Hepatocyte (in vitro differentiated cells): ENCODE measurements around the gene DZIP1. TPM values are rescaled to one million over a fixed set of nuclear protein-coding genes. Genes with fewer than 3 reads are reported as not detected.

Experiments
- DNase-seq: peaks from one replicate; pipeline ENCODE4 v3.0.0-alpha.2; 2016; ENCODE audit warnings: low spot score
- H2AFZ ChIP-seq: fragments of 200-600 bp; sonication (generic); 2 replicates; pipeline ENCODE4 v1.6.0; 2016; ENCODE audit warnings: antibody characterized with exemption, mild to moderate bottlenecking
- H3K27ac ChIP-seq: fragments of 200-600 bp; sonication (generic); 2 replicates; pipeline ENCODE4 v1.5.1; 2016; ENCODE audit warnings: mild to moderate bottlenecking
- H3K27me3 ChIP-seq: fragments of 200-600 bp; sonication (generic); 2 replicates; pipeline ENCODE4 v1.6.1; 2016
- H3K36me3 ChIP-seq: fragments of 200-600 bp; sonication (generic); replicated peaks from 2 replicates; pipeline ENCODE4 v1.5.1; 2016; ENCODE audit warnings: low read depth; ENCODE audit not compliant: insufficient read depth
- H3K4me1 ChIP-seq: fragments of 200-600 bp; sonication (generic); 2 replicates; pipeline ENCODE4 v1.5.1; 2016; ENCODE audit warnings: mild to moderate bottlenecking, moderate library complexity; ENCODE audit not compliant: insufficient read depth
- H3K4me2 ChIP-seq: fragments of 200-600 bp; sonication (generic); 2 replicates; pipeline ENCODE4 v1.6.0; 2016
- H3K4me3 ChIP-seq: fragments of 200-600 bp; sonication (generic); 2 replicates; pipeline ENCODE4 v1.5.1; 2016; ENCODE audit warnings: mild to moderate bottlenecking
- H3K79me2 ChIP-seq: fragments of 200-600 bp; sonication (generic); 2 replicates; pipeline ENCODE4 v1.6.0; 2017; ENCODE audit warnings: mild to moderate bottlenecking
- H3K9me2 ChIP-seq: fragments of 200-600 bp; sonication (generic); replicated peaks from 2 replicates; pipeline ENCODE4 v1.6.0; 2017; ENCODE audit warnings: mild to moderate bottlenecking; ENCODE audit not compliant: insufficient read depth
- H3K9me3 ChIP-seq: fragments of 200-600 bp; sonication (generic); 2 replicates; pipeline ENCODE4 v1.5.1; 2016; ENCODE audit warnings: low read depth, mild to moderate bottlenecking
- H4K20me1 ChIP-seq: fragments of 200-600 bp; sonication (generic); 2 replicates; pipeline ENCODE4 v1.6.0; 2016; ENCODE audit warnings: mild to moderate bottlenecking; ENCODE audit not compliant: insufficient read depth, poor library complexity, severe bottlenecking
- CTCF ChIP-seq: fragments of 200-600 bp; sonication (generic); IDR thresholded peaks from 2 replicates; pipeline ENCODE4 v1.5.1; 2016; ENCODE audit warnings: antibody characterized with exemption, mild to moderate bottlenecking; ENCODE audit not compliant: poor library complexity
- EZH2 ChIP-seq: fragments of 200-600 bp; sonication (generic); IDR thresholded peaks from 2 replicates; pipeline ENCODE4 v1.6.1; 2016; ENCODE audit warnings: antibody characterized with exemption, mild to moderate bottlenecking, borderline replicate concordance
- EZH2phosphoT487 ChIP-seq: fragments of 200-600 bp; sonication (generic); IDR thresholded peaks from one replicate; pipeline ENCODE4 v1.6.1; 2018; ENCODE audit warnings: antibody characterized with exemption, mild to moderate bottlenecking, low read depth, moderate library complexity; ENCODE audit not compliant: unreplicated experiment, severe bottlenecking
- WGBS: methylation state at CpG from one replicate; pipeline ENCODE4 v1.1.6; 2016; ENCODE audit warnings: low lambda C conversion rate; ENCODE audit errors: missing lambda C conversion rate; 5-methylcytosine and 5-hydroxymethylcytosine counted together
- polyA plus RNA-seq: library from polyadenylated mRNA; unstranded; fragments of >200 nt; fragmentation: Nextera tagmentation; extraction: Ambion mirVana; gene quantifications from 2 replicates; pipeline ENCODE4 v1.2.1, GENCODE V29; 2016
- total RNA-seq: library from RNA; depleted of rRNA; stranded (reverse); fragments of >200 nt; gene quantifications from 2 replicates; pipeline ENCODE4 v1.2.3, GENCODE V29; 2014

Gene DZIP1
- total and polyA plus RNA-seq, 2 experiments from 2014 or later = 7.2 to 23.2 TPM

- no peaks in the 10 kb centered on the region for H3K36me3 ChIP-seq
- H4K20me1 ChIP-seq = no peaks in the 10 kb centered on the region
- H3K27ac ChIP-seq = no peak within 1 kb of the TSS
- no peaks in the 10 kb centered on the region for H3K79me2 ChIP-seq
- H3K4me3 ChIP-seq = no peak within 1 kb of the TSS
- peak; percentile 48 for TF ChIP-seq EZH2phosphoT487
- TF ChIP-seq CTCF = peak; percentile 40
- no peak for TF ChIP-seq EZH2
- peaks cover 6% of the 10 kb centered on the region for H3K4me1 ChIP-seq
- peak within 1 kb of the TSS; percentile 77 for H3K4me2 ChIP-seq
- H3K27me3 ChIP-seq = peaks cover 59% of the 10 kb centered on the region
- no peaks in the 10 kb centered on the region for H3K9me2 ChIP-seq
- no peak for DNase-seq
- WGBS = 3% methylated on average over 30 of the region's 70 CpGs
- peak within 1 kb of the TSS; percentile 35 for H2AFZ ChIP-seq
- H3K9me3 ChIP-seq = no peaks in the 10 kb centered on the region
Observed at GRCh38 chr13:95552539-95553441, 91.7 kb downstream of the DZIP1 start, which contains the start of gene CLDN10. Gene CLDN10, plus strand, starts transcription at chr13:95552720. Its CDS starts 34 bp downstream, at chr13:95552754.

GRCh38 chr13:95552208-95552538, 92.3 kb downstream of the DZIP1 start:
- Histone ChIP-seq H3K27ac (no peak overlapping the region), H3K4me3 (no peak overlapping the region)

GRCh38 chr13:95547531-95548167, 96.9 kb downstream of the DZIP1 start:
- no peak overlapping the region for H2AFZ ChIP-seq
- no peak overlapping the region for H3K27ac ChIP-seq
- no peak overlapping the region for H3K4me3 ChIP-seq
- H4K20me1 ChIP-seq = no peaks in the 10 kb centered on the region
- H3K9me2 ChIP-seq = no peaks in the 10 kb centered on the region
- TF ChIP-seq CTCF = no peak
- TF ChIP-seq EZH2phosphoT487 = no peak
- TF ChIP-seq EZH2 = no peak
- DNase-seq = no peak
- no peaks in the 10 kb centered on the region for H3K79me2 ChIP-seq
- 45% methylated on average over 6 of the region's 6 CpGs for WGBS
- peaks cover 59% of the 10 kb centered on the region for H3K27me3 ChIP-seq
- H3K9me3 ChIP-seq = no peaks in the 10 kb centered on the region
- no peak overlapping the region for H3K4me2 ChIP-seq
- no peaks in the 10 kb centered on the region for H3K4me1 ChIP-seq
- no peaks in the 10 kb centered on the region for H3K36me3 ChIP-seq

More at GRCh38 chr13:95552208-95552538, 92.3 kb downstream of the DZIP1 start:
- Histone ChIP-seq H3K27me3 (peaks cover 65% of the 10 kb centered on the region), H3K9me3 (no peaks in the 10 kb centered on the region), H3K36me3 (no peaks in the 10 kb centered on the region), H2AFZ (peak overlapping the region; percentile 35), H3K4me1 (peaks cover 6% of the 10 kb centered on the region), H3K79me2 (no peaks in the 10 kb centered on the region), H4K20me1 (no peaks in the 10 kb centered on the region), H3K9me2 (no peaks in the 10 kb centered on the region), H3K4me2 (peak overlapping the region; percentile 77)
- WGBS = 31% methylated on average over 9 of the region's 17 CpGs
- no peak for DNase-seq
- TF ChIP-seq EZH2 = no peak
- no peak for TF ChIP-seq EZH2phosphoT487
- TF ChIP-seq CTCF = no peak
